Transverse colon (tissue), 3 donors: ENCODE data around the gene RCCD1.

Source experiments
- EP300 ChIP-seq: sonication (generic); formaldehyde crosslinking; IDR thresholded peaks from one replicate; pipeline ENCODE4 v1.6.1; 2017; ENCODE audit warnings: antibody characterized with exemption, low read depth
- TF ChIP-seq, protein P1 (sequence below), 5 experiments: fragments of 200-600 bp in 3 of 5; fragments of 450-650 bp in 2 of 5; sonication (generic) in 3 of 5; IDR thresholded peaks; 1 replicate in 2 of 5; 2 replicates in 3 of 5; pipeline ENCODE4 v1.5.1; 2016 to 2017; ENCODE audit warnings: antibody characterized with exemption in 5 of 5, inconsistent platforms in 3 of 5, mild to moderate bottlenecking in 2 of 5, moderate library complexity in 1 of 5

DNA sequence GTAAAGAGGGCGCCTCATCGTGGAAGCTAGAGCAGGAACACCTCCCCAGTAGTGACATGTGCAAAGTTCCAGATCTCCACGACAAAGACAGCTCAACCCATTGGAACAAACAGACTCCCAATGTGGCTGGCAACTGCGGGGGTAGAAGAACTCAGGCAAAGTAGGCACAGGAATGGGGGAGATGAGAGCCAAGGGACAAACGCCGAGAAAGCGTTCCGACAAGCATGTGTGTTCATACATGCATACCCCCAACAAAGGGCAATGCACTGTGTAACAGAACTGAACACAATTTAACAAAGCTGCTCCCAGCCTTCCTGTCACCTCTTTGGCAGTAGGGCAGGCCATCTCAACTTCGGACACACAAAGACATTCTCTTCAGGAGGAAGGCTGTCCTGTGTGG, 11.6 kb downstream of the RCCD1 start:
- TF ChIP-seq, protein P1, sequence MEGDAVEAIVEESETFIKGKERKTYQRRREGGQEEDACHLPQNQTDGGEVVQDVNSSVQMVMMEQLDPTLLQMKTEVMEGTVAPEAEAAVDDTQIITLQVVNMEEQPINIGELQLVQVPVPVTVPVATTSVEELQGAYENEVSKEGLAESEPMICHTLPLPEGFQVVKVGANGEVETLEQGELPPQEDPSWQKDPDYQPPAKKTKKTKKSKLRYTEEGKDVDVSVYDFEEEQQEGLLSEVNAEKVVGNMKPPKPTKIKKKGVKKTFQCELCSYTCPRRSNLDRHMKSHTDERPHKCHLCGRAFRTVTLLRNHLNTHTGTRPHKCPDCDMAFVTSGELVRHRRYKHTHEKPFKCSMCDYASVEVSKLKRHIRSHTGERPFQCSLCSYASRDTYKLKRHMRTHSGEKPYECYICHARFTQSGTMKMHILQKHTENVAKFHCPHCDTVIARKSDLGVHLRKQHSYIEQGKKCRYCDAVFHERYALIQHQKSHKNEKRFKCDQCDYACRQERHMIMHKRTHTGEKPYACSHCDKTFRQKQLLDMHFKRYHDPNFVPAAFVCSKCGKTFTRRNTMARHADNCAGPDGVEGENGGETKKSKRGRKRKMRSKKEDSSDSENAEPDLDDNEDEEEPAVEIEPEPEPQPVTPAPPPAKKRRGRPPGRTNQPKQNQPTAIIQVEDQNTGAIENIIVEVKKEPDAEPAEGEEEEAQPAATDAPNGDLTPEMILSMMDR (IDR thresholded peaks at IDR 0.05) = no peak
- no peak for TF ChIP-seq EP300
